ENCODE data around the gene GPR158. TPM values are rescaled to one million over a fixed set of nuclear protein-coding genes. Genes with fewer than 3 reads are reported as not detected.

GPR158 gene
- total and polyA plus RNA-seq, 2 of the 8 experiments (the other 6 are each of a cell fraction or from before 2014, with no cell fraction given): 0.14 to 0.78 TPM

GRCh38 chr10:25383686-25384085 lies 208.9 kb downstream of the GPR158 start:
- no peaks in the 10 kb centered on the region for H3K79me1 ChIP-seq (ENCODE audit: low read depth, low read length)
- H2BK12ac ChIP-seq (ENCODE audit: low read depth, low read length): no peak overlapping the region
- H3K27me3 ChIP-seq (replicated peaks in 1 of 4; ENCODE audit: control insufficient read depth in 3 of 4, extremely low read depth in 1 of 4, insufficient read depth in 3 of 4, low read length in 3 of 4): no peaks in the 10 kb centered on the region
- no peak for FAIRE-seq
- H3K4me2 ChIP-seq (ENCODE audit: insufficient read depth in 1 of 2, low read depth in 2 of 2, low read length in 2 of 2): no peak overlapping the region
- H4K5ac ChIP-seq (ENCODE audit: insufficient read length, low read depth, low read length): no peak overlapping the region
- no peak overlapping the region for H3K18ac ChIP-seq (ENCODE audit: extremely low read depth, low read length)
- H3K56ac ChIP-seq (replicated peaks; ENCODE audit: insufficient read length, low read depth, low read length): no peak overlapping the region
- CTCF ChIA-PET (ENCODE audit: partially characterized antibody): no interaction called here
- no peaks in the 10 kb centered on the region for H3K36me3 ChIP-seq (ENCODE audit: control insufficient read depth in 2 of 4, insufficient read depth in 4 of 4, low read length in 3 of 4)
- no peaks in the 10 kb centered on the region for H3K79me2 ChIP-seq (ENCODE audit: control insufficient read depth in 1 of 2, insufficient read depth in 2 of 2, low read length in 2 of 2)
- no peak overlapping the region for H4K91ac ChIP-seq (replicated peaks; ENCODE audit: insufficient read length, low read length)
- no peak overlapping the region for H3K4me3 ChIP-seq (ENCODE audit: extremely low read depth in 1 of 4, insufficient read depth in 2 of 4, low read depth in 3 of 4, low read length in 4 of 4)
- TF ChIP-seq MAX (IDR thresholded peaks at IDR 0.05): no peak
- TF ChIP-seq KDM4A (IDR thresholded peaks at IDR 0.05; ENCODE audit: low read depth, low read length, severe bottlenecking): no peak
- TF ChIP-seq RXRA (IDR thresholded peaks at IDR 0.05; ENCODE audit: insufficient read depth, low read depth, low read length): no peak
- no peak for DNase-seq (ENCODE audit: low read depth in 1 of 2, low spot score in 2 of 2)
- H4K8ac ChIP-seq (ENCODE audit: extremely low read depth, insufficient read depth, low read length): no peak overlapping the region
- no peak overlapping the region for H2AK5ac ChIP-seq (ENCODE audit: low read depth, low read length)
- POLR2A ChIA-PET (ENCODE audit: partially characterized antibody): no interaction called here
- peaks cover 0 to 7% (median 2%) of the 10 kb centered on the region in 4 experiments; a peak in 2 of 7 replicates for H3K4me1 ChIP-seq (replicated peaks in 1 of 4; ENCODE audit: control insufficient read depth in 3 of 4, insufficient read depth in 4 of 4, low read length in 3 of 4)
- no peaks in the 10 kb centered on the region for H4K20me1 ChIP-seq (replicated peaks in 1 of 2; ENCODE audit: control insufficient read depth in 1 of 2, insufficient read depth in 2 of 2, low read length in 2 of 2)
- no peak overlapping the region for H3K14ac ChIP-seq (ENCODE audit: insufficient read length)
- no peak overlapping the region for H2AFZ ChIP-seq (ENCODE audit: low read length)
- H3K4ac ChIP-seq (replicated peaks; ENCODE audit: insufficient read length, low read depth, low read length): no peak overlapping the region
- no peaks in the 10 kb centered on the region; the same call in 1 of the 2 replicates for H3K23me2 ChIP-seq (ENCODE audit: low read depth, low read length)
- no peak overlapping the region for H3K23ac ChIP-seq (ENCODE audit: insufficient read length)
- H3K9ac ChIP-seq (replicated peaks in 1 of 4; ENCODE audit: extremely low read depth in 1 of 4, low read depth in 3 of 4, low read length in 3 of 4): no peak overlapping the region
- H3K9me3 ChIP-seq (ENCODE audit: insufficient read depth in 2 of 2, low read depth in 1 of 2, low read length in 1 of 2): peaks cover 0 to 7% of the 10 kb centered on the region in 2 experiments; a peak in 1 of 4 replicates
- no peak overlapping the region for H2BK120ac ChIP-seq (replicated peaks; ENCODE audit: low read depth, low read length)
- no peak overlapping the region for H2BK20ac ChIP-seq (ENCODE audit: low read length)
- H2BK5ac ChIP-seq (ENCODE audit: low read depth, low read length): no peak overlapping the region
- no peak overlapping the region for H3K27ac ChIP-seq (ENCODE audit: low read depth, low read length)
- H2BK15ac ChIP-seq (ENCODE audit: low read length): no peak overlapping the region
